Esophagus squamous epithelium (tissue), 4 donors: Measurements from ENCODE around the gene WDR64.

Source experiments
- CTCF ChIP-seq, 6 experiments: fragments of 450-650 bp in 4 of 6; fragments of 200-600 bp in 2 of 6; sonication (generic) in 2 of 6; IDR thresholded peaks; one replicate each; pipeline ENCODE4 v1.5.1; 2016 to 2019; ENCODE audit warnings: antibody characterized with exemption in 6 of 6, mild to moderate bottlenecking in 4 of 6, moderate library complexity in 4 of 6
- POLR2A ChIP-seq, 4 donors: fragments of 450-650 bp; IDR thresholded peaks; one replicate each; pipeline ENCODE4 v1.6.1; 2017; ENCODE audit warnings: antibody characterized with exemption in 4 of 4, mild to moderate bottlenecking in 4 of 4, moderate library complexity in 3 of 4

DNA sequence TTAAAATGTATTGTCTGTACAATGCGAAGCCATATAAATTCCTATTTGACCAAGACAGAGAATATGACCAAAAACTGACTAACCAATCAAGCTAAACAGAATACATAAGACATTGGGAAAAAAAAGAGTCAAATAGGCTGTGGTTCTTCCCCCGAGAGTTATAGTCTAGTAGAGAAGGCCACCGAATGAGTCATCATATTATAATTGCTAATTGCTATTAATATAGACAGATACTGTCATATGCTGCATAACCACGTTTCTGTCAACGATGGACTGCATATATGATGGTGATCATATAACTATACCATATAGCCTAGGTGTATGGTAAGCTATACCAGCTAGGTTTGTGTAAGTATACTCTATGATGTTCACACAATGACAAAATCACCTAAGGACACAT lies 82.5 kb downstream of the WDR64 start:
- TF ChIP-seq POLR2A (IDR thresholded peaks at IDR 0.05) (no peak), CTCF (IDR thresholded peaks at IDR 0.05) (no peak)
